Nephron (organoid): Measurements from ENCODE around the gene KRTAP5-8.

Source experiments
- H3K27ac Mint-ChIP-seq, 3 experiments: 2 replicates each; pipeline ENCODE4 v1.8.0; 2020; ENCODE audit warnings: mixed read lengths in 3 of 3, mild to moderate bottlenecking in 2 of 3, moderate library complexity in 1 of 3
- H3K27me3 Mint-ChIP-seq: 2 replicates; pipeline ENCODE4 v1.8.0; 2021; ENCODE audit warnings: low read depth, mild to moderate bottlenecking, moderate library complexity, mixed read lengths
- H3K36me3 Mint-ChIP-seq: 2 replicates; pipeline ENCODE4 v1.8.0; 2020; ENCODE audit warnings: low read depth, mixed read lengths
- H3K4me1 Mint-ChIP-seq: 2 replicates; pipeline ENCODE4 v1.8.0; 2020; ENCODE audit warnings: mixed read lengths
- H3K4me3 Mint-ChIP-seq, 3 experiments: 2 replicates each; pipeline ENCODE4 v1.8.0; 2020; ENCODE audit warnings: mild to moderate bottlenecking in 3 of 3, mixed read lengths in 3 of 3, moderate library complexity in 2 of 3
- H3K9me3 Mint-ChIP-seq: 2 replicates; pipeline ENCODE4 v1.8.0; 2020; ENCODE audit warnings: mixed read lengths
- TF ChIP-seq, protein P1 (sequence below), 3 experiments: fragments of 200-600 bp; sonication (generic); IDR thresholded peaks; one replicate each; pipeline ENCODE4 v1.5.0; 2021; ENCODE audit warnings: antibody characterized with exemption in 3 of 3; ENCODE audit not compliant: unreplicated experiment in 3 of 3

The KRTAP5-8 gene

DNA sequence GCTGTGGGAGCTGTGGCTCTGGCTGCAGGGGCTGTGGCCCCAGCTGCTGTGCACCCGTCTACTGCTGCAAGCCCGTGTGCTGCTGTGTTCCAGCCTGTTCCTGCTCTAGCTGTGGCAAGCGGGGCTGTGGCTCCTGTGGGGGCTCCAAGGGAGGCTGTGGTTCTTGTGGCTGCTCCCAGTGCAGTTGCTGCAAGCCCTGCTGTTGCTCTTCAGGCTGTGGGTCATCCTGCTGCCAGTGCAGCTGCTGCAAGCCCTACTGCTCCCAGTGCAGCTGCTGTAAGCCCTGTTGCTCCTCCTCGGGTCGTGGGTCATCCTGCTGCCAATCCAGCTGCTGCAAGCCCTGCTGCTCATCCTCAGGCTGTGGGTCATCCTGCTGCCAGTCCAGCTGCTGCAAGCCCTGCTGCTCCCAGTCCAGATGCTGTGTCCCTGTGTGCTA is 10.9 kb downstream of the KRTAP5-8 start:
- H3K27me3 Mint-ChIP-seq = peaks cover 9% of the 10 kb centered on the region
- TF ChIP-seq, protein P1, sequence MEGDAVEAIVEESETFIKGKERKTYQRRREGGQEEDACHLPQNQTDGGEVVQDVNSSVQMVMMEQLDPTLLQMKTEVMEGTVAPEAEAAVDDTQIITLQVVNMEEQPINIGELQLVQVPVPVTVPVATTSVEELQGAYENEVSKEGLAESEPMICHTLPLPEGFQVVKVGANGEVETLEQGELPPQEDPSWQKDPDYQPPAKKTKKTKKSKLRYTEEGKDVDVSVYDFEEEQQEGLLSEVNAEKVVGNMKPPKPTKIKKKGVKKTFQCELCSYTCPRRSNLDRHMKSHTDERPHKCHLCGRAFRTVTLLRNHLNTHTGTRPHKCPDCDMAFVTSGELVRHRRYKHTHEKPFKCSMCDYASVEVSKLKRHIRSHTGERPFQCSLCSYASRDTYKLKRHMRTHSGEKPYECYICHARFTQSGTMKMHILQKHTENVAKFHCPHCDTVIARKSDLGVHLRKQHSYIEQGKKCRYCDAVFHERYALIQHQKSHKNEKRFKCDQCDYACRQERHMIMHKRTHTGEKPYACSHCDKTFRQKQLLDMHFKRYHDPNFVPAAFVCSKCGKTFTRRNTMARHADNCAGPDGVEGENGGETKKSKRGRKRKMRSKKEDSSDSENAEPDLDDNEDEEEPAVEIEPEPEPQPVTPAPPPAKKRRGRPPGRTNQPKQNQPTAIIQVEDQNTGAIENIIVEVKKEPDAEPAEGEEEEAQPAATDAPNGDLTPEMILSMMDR (IDR thresholded peaks at IDR 0.05; ENCODE audit: unreplicated experiment in 3 of 3) = no peak
- peaks cover 10% of the 10 kb centered on the region for H3K9me3 Mint-ChIP-seq
- no peak overlapping the region for H3K27ac Mint-ChIP-seq
- H3K36me3 Mint-ChIP-seq = no peaks in the 10 kb centered on the region
- H3K4me3 Mint-ChIP-seq = no peak overlapping the region
- peaks cover 9% of the 10 kb centered on the region for H3K4me1 Mint-ChIP-seq

DNA sequence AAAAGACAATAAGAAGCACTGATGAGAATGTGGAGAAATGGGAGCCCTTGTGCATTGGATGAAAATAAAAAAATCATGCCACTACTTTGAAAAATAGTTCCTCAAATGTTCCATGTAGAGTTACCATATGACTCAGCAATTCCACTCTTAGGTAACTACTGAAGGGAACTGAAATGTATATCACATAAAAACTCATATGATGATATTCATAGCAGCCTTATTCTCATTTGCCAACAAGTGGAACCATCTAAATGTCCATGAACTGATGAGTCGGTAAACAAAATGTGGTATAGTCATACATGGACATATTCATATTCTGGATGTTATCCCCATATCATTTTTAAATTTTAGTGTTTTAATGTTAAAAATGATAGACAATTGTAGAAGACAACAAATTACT is 13.9 kb downstream of the KRTAP5-8 start:
- TF ChIP-seq, protein P1 (IDR thresholded peaks at IDR 0.05; ENCODE audit: unreplicated experiment in 3 of 3) = no peak
- Mint-ChIP-seq H3K27me3 (peaks cover 5% of the 10 kb centered on the region), H3K4me3 (no peak overlapping the region), H3K36me3 (no peaks in the 10 kb centered on the region), H3K27ac (no peak overlapping the region), H3K9me3 (peaks cover 6% of the 10 kb centered on the region), H3K4me1 (no peaks in the 10 kb centered on the region)

DNA sequence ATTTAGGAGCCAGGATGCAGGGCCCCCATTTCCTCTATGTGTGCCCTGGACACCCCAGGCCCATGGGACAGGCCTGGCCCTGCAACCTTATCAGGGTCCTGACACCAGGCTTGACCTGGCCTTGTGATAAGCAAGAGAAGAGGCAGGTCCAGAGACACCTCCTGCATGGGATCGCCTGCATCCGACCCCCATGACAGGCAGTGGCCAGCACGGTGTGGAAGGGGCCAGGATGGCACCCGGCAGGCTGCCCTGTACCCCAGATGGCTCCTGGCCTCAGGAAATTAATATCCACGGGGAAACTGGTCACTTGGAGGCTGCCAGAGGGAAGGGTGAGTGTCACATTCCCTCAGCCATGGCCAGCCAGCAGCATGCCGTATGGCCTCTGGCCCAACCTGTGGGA is 17.2 kb downstream of the KRTAP5-8 start:
- TF ChIP-seq, protein P1 (IDR thresholded peaks at IDR 0.05; ENCODE audit: unreplicated experiment in 3 of 3) = no peak
- Mint-ChIP-seq H3K9me3 (peaks cover 9% of the 10 kb centered on the region), H3K4me1 (no peaks in the 10 kb centered on the region), H3K36me3 (no peaks in the 10 kb centered on the region), H3K4me3 (no peak overlapping the region), H3K27me3 (peaks cover 8% of the 10 kb centered on the region), H3K27ac (no peak overlapping the region)

DNA sequence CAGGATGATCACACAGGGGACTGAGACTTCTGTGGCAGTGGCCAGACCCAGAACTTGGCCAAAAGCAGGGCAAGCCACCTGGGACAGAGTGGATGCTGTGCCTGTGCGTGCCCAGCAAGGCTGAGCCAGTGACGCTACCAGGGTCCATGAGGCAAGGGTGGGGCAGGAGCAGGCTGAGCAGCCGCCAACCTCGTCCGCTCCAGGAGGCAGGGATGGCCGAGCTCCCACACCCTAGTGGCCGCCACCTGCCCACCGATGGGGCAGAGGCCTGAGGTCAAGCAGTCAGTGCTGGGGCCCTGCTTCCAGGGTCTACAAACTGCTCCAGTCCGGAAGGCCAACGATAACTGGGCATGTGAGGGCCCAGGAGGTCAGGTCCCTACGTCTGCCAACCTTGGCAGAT is 17.7 kb downstream of the KRTAP5-8 start:
- H3K9me3 Mint-ChIP-seq = peaks cover 9% of the 10 kb centered on the region
- H3K4me3 Mint-ChIP-seq = no peak overlapping the region
- no peaks in the 10 kb centered on the region for H3K36me3 Mint-ChIP-seq
- no peak overlapping the region for H3K27ac Mint-ChIP-seq
- no peaks in the 10 kb centered on the region for H3K4me1 Mint-ChIP-seq
- peaks cover 4% of the 10 kb centered on the region for H3K27me3 Mint-ChIP-seq
- TF ChIP-seq, protein P1 (IDR thresholded peaks at IDR 0.05; ENCODE audit: unreplicated experiment in 3 of 3) = no peak

DNA sequence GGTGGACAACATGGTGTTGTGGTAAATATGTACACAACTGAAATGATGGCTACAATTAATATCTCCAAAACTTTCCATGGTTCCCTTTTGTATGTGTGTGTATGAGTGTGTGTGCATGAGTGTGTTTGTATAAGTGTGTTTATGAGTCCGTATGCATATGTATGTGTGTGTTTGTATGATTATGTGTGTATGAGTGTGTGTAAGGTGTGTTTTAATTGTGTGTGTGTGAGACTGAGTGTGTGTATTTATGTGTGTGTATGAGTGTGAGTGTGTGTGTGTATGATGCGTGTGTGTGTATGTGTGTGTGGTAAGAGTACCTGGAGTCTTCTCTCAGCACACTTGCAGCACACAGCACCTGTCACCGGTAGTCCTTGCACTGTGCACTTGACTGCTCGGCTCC is 18.2 kb downstream of the KRTAP5-8 start:
- Mint-ChIP-seq H3K27ac (no peak overlapping the region), H3K36me3 (no peaks in the 10 kb centered on the region), H3K9me3 (peaks cover 12% of the 10 kb centered on the region), H3K27me3 (peaks cover 5% of the 10 kb centered on the region), H3K4me3 (no peak overlapping the region), H3K4me1 (no peaks in the 10 kb centered on the region)
- TF ChIP-seq, protein P1 (IDR thresholded peaks at IDR 0.05; ENCODE audit: unreplicated experiment in 3 of 3) = no peak

DNA sequence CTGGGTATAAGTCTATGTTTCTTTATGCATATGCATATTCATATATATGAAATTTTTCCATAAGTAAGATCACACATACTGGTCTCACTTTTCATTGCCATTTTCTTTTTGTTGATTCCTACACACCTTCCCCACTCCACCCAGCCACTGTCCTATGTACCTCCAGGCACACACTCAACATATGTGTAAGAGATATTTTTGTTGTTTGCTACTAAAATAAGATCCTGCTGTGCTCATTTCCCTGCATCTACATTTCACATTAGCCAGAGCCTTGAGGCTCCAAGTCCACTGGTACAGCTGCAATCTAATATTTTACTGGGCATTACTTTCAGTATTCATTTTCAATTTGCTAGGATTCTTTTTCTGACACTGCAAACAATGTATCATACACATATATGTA is 19.4 kb downstream of the KRTAP5-8 start:
- H3K9me3 Mint-ChIP-seq = peaks cover 17% of the 10 kb centered on the region
- H3K4me3 Mint-ChIP-seq = no peak overlapping the region
- no peaks in the 10 kb centered on the region for H3K36me3 Mint-ChIP-seq
- no peaks in the 10 kb centered on the region for H3K4me1 Mint-ChIP-seq
- TF ChIP-seq, protein P1 (IDR thresholded peaks at IDR 0.05; ENCODE audit: unreplicated experiment in 3 of 3) = no peak
- no peak overlapping the region for H3K27ac Mint-ChIP-seq
- H3K27me3 Mint-ChIP-seq = peaks cover 9% of the 10 kb centered on the region
